NCI-H2029 (cell line): ENCODE results near the gene CALM3.
A peak's percentile ranks its signal among the peaks of the same experiment; 100 is the strongest.
"Not testable (repeated sequence)": the region's sequence is repeated elsewhere in the genome, so short reads cannot be mapped to it uniquely, and the experiment has no call there.

Experiments
- DNase-seq: peaks from one replicate; lab custom pipeline; 2025; lab: John Stamatoyannopoulos, UW

The CALM3 gene

GRCh38 chr19:46615966-46616365 is 14.8 kb downstream of the CALM3 start:
- DNase-seq, result no peak

GRCh38 chr19:46616631-46617322 is 15.6 kb downstream of the CALM3 start:
- DNase-seq, result peak; percentile 79

- peak; percentile 24 for DNase-seq
These were observed 16.5 kb downstream of the CALM3 start for GRCh38 chr19:46617601-46618000.

- DNase-seq, result peak; percentile 86
These were observed 17.6 kb downstream of the CALM3 start for GRCh38 chr19:46618670-46619231.

- no peak for DNase-seq
These were observed 19.1 kb downstream of the CALM3 start for GRCh38 chr19:46620267-46620666.

GRCh38 chr19:46620716-46621115 is 19.6 kb downstream of the CALM3 start:
- no peak for DNase-seq

GRCh38 chr19:46621191-46622117 is 20.3 kb downstream of the CALM3 start:
- no peak for DNase-seq

GRCh38 chr19:46622118-46622446 is 21.0 kb downstream of the CALM3 start:
- DNase-seq, result no peak

GRCh38 chr19:46623915-46624502 is 22.9 kb downstream of the CALM3 start:
- DNase-seq, result no peak

GRCh38 chr19:46624958-46625661 is 24.0 kb downstream of the CALM3 start, which contains the start of gene PTGIR:
PTGIR (minus strand) TSS chr19:46625089; CDS start chr19:46624225, 864 bp downstream.
- DNase-seq, result no peak

- DNase-seq, result no peak
These were observed 24.6 kb downstream of the CALM3 start for GRCh38 chr19:46625731-46626130.

- DNase-seq, result no peak
These were observed 25.3 kb downstream of the CALM3 start for GRCh38 chr19:46626446-46626845.

- not testable (repeated sequence) for DNase-seq
These were observed 27.8 kb downstream of the CALM3 start for GRCh38 chr19:46628970-46629369.

- no peak for DNase-seq
These were observed 28.5 kb downstream of the CALM3 start for GRCh38 chr19:46629546-46630025.

GRCh38 chr19:46630586-46631205 is 29.6 kb downstream of the CALM3 start:
- no peak for DNase-seq

- DNase-seq, result no peak
These were observed 30.4 kb downstream of the CALM3 start for GRCh38 chr19:46631481-46631880.

GRCh38 chr19:46633130-46633529 is 32.0 kb downstream of the CALM3 start:
- DNase-seq, result no peak

- DNase-seq, result peak; percentile 64
These were observed 33.0 kb downstream of the CALM3 start for GRCh38 chr19:46634045-46634655.

- DNase-seq, result no peak
These were observed 33.6 kb downstream of the CALM3 start for GRCh38 chr19:46634656-46635218.
